Measurements from ENCODE around the gene ATAD3A. TPM values are rescaled to one million over a fixed set of nuclear protein-coding genes. Genes with fewer than 3 reads are reported as not detected.

Gene ATAD3A
- total and polyA plus RNA-seq, 2 donors, result 7.1 to 18.8 TPM

Other genes starting within 250 kb of the ATAD3A start
- 36.3 TPM for gene UBE2J2, start 238.3 kb upstream of the ATAD3A start, total RNA-seq
- 47.0 TPM for gene UBE2J2, start 238.3 kb upstream of the ATAD3A start, polyA plus RNA-seq
- 2.0 TPM for gene SCNN1D, start 231.7 kb upstream of the ATAD3A start, total RNA-seq
- 2.5 TPM for gene SCNN1D, start 231.7 kb upstream of the ATAD3A start, polyA plus RNA-seq
- gene ACAP3, start 204.2 kb upstream of the ATAD3A start, total RNA-seq, result 40.2 TPM
- gene ACAP3, start 204.2 kb upstream of the ATAD3A start, polyA plus RNA-seq, result 51.2 TPM
- gene PUSL1, start 203.6 kb upstream of the ATAD3A start, total RNA-seq, result 7.6 TPM
- gene PUSL1, start 203.6 kb upstream of the ATAD3A start, polyA plus RNA-seq, result 19.2 TPM
- 45.9 TPM for gene INTS11, start 187.5 kb upstream of the ATAD3A start, total RNA-seq
- gene INTS11, start 187.5 kb upstream of the ATAD3A start, polyA plus RNA-seq, result 134 TPM
- 6.1 TPM for gene CPTP, start 187.4 kb upstream of the ATAD3A start, total RNA-seq
- gene CPTP, start 187.4 kb upstream of the ATAD3A start, polyA plus RNA-seq, result 17.1 TPM
- 0.48 TPM for gene TAS1R3, start 180.9 kb upstream of the ATAD3A start, total RNA-seq
- gene TAS1R3, start 180.9 kb upstream of the ATAD3A start, polyA plus RNA-seq, result 0.11 TPM
- gene DVL1, start 162.7 kb upstream of the ATAD3A start, total RNA-seq, result 26.4 TPM
- 69.0 TPM for gene DVL1, start 162.7 kb upstream of the ATAD3A start, polyA plus RNA-seq
- gene MXRA8, start 153.6 kb upstream of the ATAD3A start, total RNA-seq, result 62.7 TPM
- 159 TPM for gene MXRA8, start 153.6 kb upstream of the ATAD3A start, polyA plus RNA-seq
- gene AURKAIP1, start 137.0 kb upstream of the ATAD3A start, total RNA-seq, result 20.7 TPM
- 158 TPM for gene AURKAIP1, start 137.0 kb upstream of the ATAD3A start, polyA plus RNA-seq
- 226 TPM for gene CCNL2, start 112.8 kb upstream of the ATAD3A start, total RNA-seq
- 146 TPM for gene CCNL2, start 112.8 kb upstream of the ATAD3A start, polyA plus RNA-seq
- 55.1 TPM for gene MRPL20, start 104.9 kb upstream of the ATAD3A start, total RNA-seq
- 183 TPM for gene MRPL20, start 104.9 kb upstream of the ATAD3A start, polyA plus RNA-seq
- gene ANKRD65, start 90.9 kb upstream of the ATAD3A start, total RNA-seq, result 5.8 TPM
- 17.7 TPM for gene ANKRD65, start 90.9 kb upstream of the ATAD3A start, polyA plus RNA-seq
- 15.2 TPM for gene VWA1, start 76.5 kb upstream of the ATAD3A start, total RNA-seq
- 214 TPM for gene VWA1, start 76.5 kb upstream of the ATAD3A start, polyA plus RNA-seq
- 0.26 TPM for gene ATAD3C, start 62.5 kb upstream of the ATAD3A start, total RNA-seq
- 3.3 TPM for gene ATAD3C, start 62.5 kb upstream of the ATAD3A start, polyA plus RNA-seq
- gene ATAD3B, start 40.4 kb upstream of the ATAD3A start, total RNA-seq, result 11.3 TPM
- 14.3 TPM for gene ATAD3B, start 40.4 kb upstream of the ATAD3A start, polyA plus RNA-seq
- 6.7 TPM for gene TMEM240, start 28.5 kb downstream of the ATAD3A start, total RNA-seq
- gene TMEM240, start 28.5 kb downstream of the ATAD3A start, polyA plus RNA-seq, result 31.0 TPM
- gene SSU72, start 62.7 kb downstream of the ATAD3A start, total RNA-seq, result 38.5 TPM
- 83.5 TPM for gene SSU72, start 62.7 kb downstream of the ATAD3A start, polyA plus RNA-seq
- 0.58 TPM for gene FNDC10, start 88.0 kb downstream of the ATAD3A start, total RNA-seq
- 2.2 TPM for gene FNDC10, start 88.0 kb downstream of the ATAD3A start, polyA plus RNA-seq
- gene MIB2, start 103.3 kb downstream of the ATAD3A start, total RNA-seq, result 20.9 TPM
- gene MIB2, start 103.3 kb downstream of the ATAD3A start, polyA plus RNA-seq, result 74.5 TPM
- 45.6 TPM for gene MMP23B, start 120.0 kb downstream of the ATAD3A start, total RNA-seq
- gene MMP23B, start 120.0 kb downstream of the ATAD3A start, polyA plus RNA-seq, result 35.7 TPM
- gene CDK11B, start 146.8 kb downstream of the ATAD3A start, total RNA-seq, result 6.5 TPM
- 44.5 TPM for gene CDK11B, start 146.8 kb downstream of the ATAD3A start, polyA plus RNA-seq
- gene SLC35E2B, start 180.6 kb downstream of the ATAD3A start, total RNA-seq, result 29.9 TPM
- 34.5 TPM for gene SLC35E2B, start 180.6 kb downstream of the ATAD3A start, polyA plus RNA-seq
- gene CDK11A, start 212.2 kb downstream of the ATAD3A start, total RNA-seq, result 15.2 TPM
- gene CDK11A, start 212.2 kb downstream of the ATAD3A start, polyA plus RNA-seq, result 20.2 TPM